Endothelial cell (in vitro differentiated cells): ENCODE results near the gene MNAT1. TPM values are rescaled to one million over a fixed set of nuclear protein-coding genes. Genes with fewer than 3 reads are reported as not detected.

ENCODE experiments used
- DNase-seq: peaks from one replicate; pipeline ENCODE4 v3.0.0; 2021; ENCODE audit warnings: low spot score
- H3K27ac Mint-ChIP-seq: one replicate; pipeline ENCODE4 v1.8.0; 2021; ENCODE audit warnings: mixed read lengths, inconsistent platforms; ENCODE audit not compliant: unreplicated experiment
- H3K27me3 Mint-ChIP-seq: one replicate; pipeline ENCODE4 v1.8.0; 2021; ENCODE audit warnings: mild to moderate bottlenecking, moderate library complexity, mixed read lengths, inconsistent platforms; ENCODE audit not compliant: unreplicated experiment
- H3K36me3 Mint-ChIP-seq: one replicate; pipeline ENCODE4 v1.8.0; 2021; ENCODE audit warnings: mild to moderate bottlenecking, low read depth, mixed read lengths, inconsistent platforms; ENCODE audit not compliant: unreplicated experiment
- H3K4me1 Mint-ChIP-seq: one replicate; pipeline ENCODE4 v1.8.0; 2021; ENCODE audit warnings: mild to moderate bottlenecking, mixed read lengths, inconsistent platforms; ENCODE audit not compliant: unreplicated experiment
- H3K4me3 Mint-ChIP-seq: one replicate; pipeline ENCODE4 v1.8.0; 2021; ENCODE audit warnings: mild to moderate bottlenecking, mixed read lengths, inconsistent platforms; ENCODE audit not compliant: unreplicated experiment
- H3K9me3 Mint-ChIP-seq: one replicate; pipeline ENCODE4 v1.8.0; 2021; ENCODE audit warnings: mixed read lengths, inconsistent platforms; ENCODE audit not compliant: unreplicated experiment
- CTCF ChIP-seq: fragments of 200-600 bp; sonication (generic); IDR thresholded peaks from one replicate; pipeline ENCODE4 v1.5.0; 2021; ENCODE audit warnings: antibody characterized with exemption; ENCODE audit not compliant: unreplicated experiment
- total RNA-seq: library from RNA; stranded (reverse); fragmentation: NEBNext Ultra II Directional; extraction: Animal tissue kit (Norgen Biotek cat#: 25700); gene quantifications from one replicate; pipeline ENCODE4 v1.2.1, GENCODE V29; 2021; ENCODE audit not compliant: unreplicated experiment

Gene MNAT1
- total RNA-seq, 1 donor from 2014 or later = 27.8 TPM

- Mint-ChIP-seq H3K4me1 (peaks cover 9% of the 10 kb centered on the region), H3K27me3 (no peaks in the 10 kb centered on the region), H3K27ac (no peak overlapping the region), H3K4me3 (no peak overlapping the region), H3K9me3 (no peaks in the 10 kb centered on the region), H3K36me3 (no peaks in the 10 kb centered on the region)
- DNase-seq = no peak
- no peak for TF ChIP-seq CTCF
Measured at GRCh38 chr14:60757567-60758002, 23.0 kb downstream of the MNAT1 start.

DNA sequence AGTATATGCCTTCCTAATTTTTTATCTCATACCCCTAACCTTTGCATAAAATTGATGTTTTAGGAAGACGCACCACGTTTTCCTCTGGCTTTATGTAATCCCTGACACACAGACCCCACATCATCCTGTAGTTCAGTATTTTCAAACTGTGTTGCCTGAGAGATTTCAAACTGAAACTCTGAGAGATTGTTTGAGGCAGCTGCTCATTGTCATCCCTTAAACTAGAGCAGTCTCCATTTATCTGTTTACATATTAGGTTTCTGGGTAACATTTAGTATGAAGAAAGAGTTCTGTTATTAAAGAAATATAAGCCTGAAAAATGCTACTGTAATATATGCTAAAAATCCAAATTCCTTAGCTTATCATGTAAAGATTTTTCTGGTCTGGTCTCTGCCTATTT, 24.3 kb downstream of the MNAT1 start:
- TF ChIP-seq CTCF = no peak
- Mint-ChIP-seq H3K27me3 (no peaks in the 10 kb centered on the region), H3K9me3 (no peaks in the 10 kb centered on the region), H3K27ac (no peak overlapping the region), H3K4me1 (peaks cover 9% of the 10 kb centered on the region), H3K4me3 (no peak overlapping the region), H3K36me3 (no peaks in the 10 kb centered on the region)
- DNase-seq = no peak

GRCh38 chr14:60760209-60760608, 25.6 kb downstream of the MNAT1 start:
- Mint-ChIP-seq H3K9me3 (no peaks in the 10 kb centered on the region), H3K36me3 (no peaks in the 10 kb centered on the region), H3K27ac (no peak overlapping the region), H3K4me3 (no peak overlapping the region), H3K27me3 (peaks cover 2% of the 10 kb centered on the region), H3K4me1 (peaks cover 9% of the 10 kb centered on the region)
- DNase-seq = no peak
- TF ChIP-seq CTCF = no peak

- Mint-ChIP-seq H3K4me3 (no peak overlapping the region), H3K9me3 (no peaks in the 10 kb centered on the region), H3K27ac (no peak overlapping the region), H3K27me3 (peaks cover 2% of the 10 kb centered on the region), H3K4me1 (peaks cover 9% of the 10 kb centered on the region), H3K36me3 (no peaks in the 10 kb centered on the region)
- TF ChIP-seq CTCF = no peak
- DNase-seq = no peak
Measured at GRCh38 chr14:60760644-60761364, 26.2 kb downstream of the MNAT1 start.

GRCh38 chr14:60768602-60769001, 34.0 kb downstream of the MNAT1 start:
- no peak overlapping the region for H3K4me3 Mint-ChIP-seq
- peaks cover 2% of the 10 kb centered on the region for H3K27me3 Mint-ChIP-seq
- no peak for DNase-seq
- no peak overlapping the region for H3K27ac Mint-ChIP-seq
- no peaks in the 10 kb centered on the region for H3K9me3 Mint-ChIP-seq
- TF ChIP-seq CTCF = no peak
- H3K4me1 Mint-ChIP-seq = no peaks in the 10 kb centered on the region
- no peaks in the 10 kb centered on the region for H3K36me3 Mint-ChIP-seq
